IMR-90 (cell line): ENCODE results near the gene ZNF835. TPM values are rescaled to one million over a fixed set of nuclear protein-coding genes. Genes with fewer than 3 reads are reported as not detected.

ENCODE experiments used
- ATAC-seq: fragments of 200-7000 bp; cut with Tn5 transposase; 2 replicates; pipeline ENCODE4 v1.9.1; 2020; ENCODE audit warnings: low read depth, mild to moderate bottlenecking, moderate library complexity
- BruUV-seq: library from RNA; stranded (reverse); fragments of 400-500 nt; replicated peaks from 2 replicates; lab custom pipeline; 2021; lab: Mats Ljungman, UMichigan
- CTCF ChIA-PET: fragments of 300-600 bp; formaldehyde crosslinking; extraction: SDS; loops from one replicate; lab custom pipeline; 2021; ENCODE audit warnings: antibody characterized with exemption; lab: Yijun Ruan, JAX
- POLR2A ChIA-PET: fragments of 300-600 bp; sonication (Branson Sonifier 250); formaldehyde crosslinking; loops from one replicate; lab custom pipeline; 2022; ENCODE audit warnings: antibody characterized with exemption; ENCODE audit not compliant: unreplicated experiment; lab: Charles Lee
- DNase-seq: peaks from one replicate; pipeline ENCODE4 v3.0.0; 2013
- H2AFZ ChIP-seq: replicated peaks from 2 replicates; pipeline ENCODE3; 2013; ENCODE audit warnings: low read length, mild to moderate bottlenecking; ENCODE audit not compliant: poor library complexity
- H2AK5ac ChIP-seq: 2 replicates; pipeline ENCODE4 v1.6.1; 2013; ENCODE audit warnings: low read depth, low read length, inconsistent platforms
- H2AK9ac ChIP-seq: replicated peaks from 2 replicates; pipeline ENCODE3; 2013; ENCODE audit warnings: mild to moderate bottlenecking, low read depth, low read length, moderate library complexity; ENCODE audit not compliant: poor library complexity
- H2BK120ac ChIP-seq: 2 replicates; pipeline ENCODE4 v1.6.1; 2013; ENCODE audit warnings: low read depth, low read length, inconsistent platforms
- H2BK15ac ChIP-seq: 3 replicates; pipeline ENCODE4 v1.6.1; 2013; ENCODE audit warnings: low read depth, low read length, inconsistent platforms
- H2BK20ac ChIP-seq: 2 replicates; pipeline ENCODE4 v1.6.1; 2013; ENCODE audit warnings: low read depth, mild to moderate bottlenecking, inconsistent platforms, low read length, moderate library complexity
- H2BK5ac ChIP-seq: 2 replicates; pipeline ENCODE4 v1.6.1; 2013; ENCODE audit warnings: mild to moderate bottlenecking, low read depth, low read length, inconsistent platforms; ENCODE audit not compliant: poor library complexity, severe bottlenecking
- H3K14ac ChIP-seq: replicated peaks from 2 replicates; pipeline ENCODE4 v1.6.1; 2013; ENCODE audit warnings: low read depth, low read length, inconsistent platforms
- H3K18ac ChIP-seq: 2 replicates; pipeline ENCODE4 v1.6.1; 2013; ENCODE audit warnings: low read depth, low read length, control low read depth
- H3K23ac ChIP-seq: 2 replicates; pipeline ENCODE4 v1.6.1; 2013; ENCODE audit warnings: low read depth, low read length, inconsistent platforms
- H3K27ac ChIP-seq: 2 replicates; pipeline ENCODE4 v1.5.1; 2013; ENCODE audit warnings: mild to moderate bottlenecking, control low read depth, low read length; ENCODE audit not compliant: insufficient read depth
- H3K27me3 ChIP-seq: 2 replicates; pipeline ENCODE4 v1.6.1; 2013; ENCODE audit warnings: low read length; ENCODE audit not compliant: control insufficient read depth, insufficient read depth
- H3K36me3 ChIP-seq: 2 replicates; pipeline ENCODE4 v1.6.1; 2013; ENCODE audit warnings: low read length, mixed read lengths; ENCODE audit not compliant: control insufficient read depth, insufficient read depth
- H3K4ac ChIP-seq: 2 replicates; pipeline ENCODE4 v1.6.1; 2013; ENCODE audit warnings: low read depth, low read length, inconsistent platforms
- H3K4me1 ChIP-seq: 2 replicates; pipeline ENCODE4 v1.6.1; 2013; ENCODE audit warnings: low read length, mixed read lengths; ENCODE audit not compliant: control insufficient read depth, insufficient read depth
- H3K4me2 ChIP-seq: 2 replicates; pipeline ENCODE4 v1.6.1; 2013; ENCODE audit warnings: low read depth, mild to moderate bottlenecking, control low read depth, low read length, moderate library complexity
- H3K4me3 ChIP-seq: 2 replicates; pipeline ENCODE4 v1.5.1; 2013; ENCODE audit warnings: low read depth, mild to moderate bottlenecking, control low read depth, low read length, moderate library complexity; ENCODE audit not compliant: insufficient read depth
- H3K56ac ChIP-seq: 2 replicates; pipeline ENCODE4 v1.6.1; 2013; ENCODE audit warnings: low read length, inconsistent platforms; ENCODE audit not compliant: insufficient read depth; ENCODE audit errors: extremely low read depth
- H3K79me1 ChIP-seq, 2 experiments: 2 replicates each; pipeline ENCODE4 v1.6.1; 2013; ENCODE audit warnings: low read length in 2 of 2, inconsistent platforms in 1 of 2, low read depth in 1 of 2
- H3K9ac ChIP-seq: 2 replicates; pipeline ENCODE4 v1.6.1; 2013; ENCODE audit warnings: low read depth, low read length, control low read depth
- H3K9me1 ChIP-seq: 2 replicates; pipeline ENCODE4 v1.6.1; 2013; ENCODE audit warnings: low read length, inconsistent platforms; ENCODE audit not compliant: insufficient read depth
- H3K9me3 ChIP-seq: 2 replicates; pipeline ENCODE4 v1.6.1; 2013; ENCODE audit warnings: low read length; ENCODE audit not compliant: control insufficient read depth, insufficient read depth
- H4K20me1 ChIP-seq: 2 replicates; pipeline ENCODE4 v1.6.1; 2013; ENCODE audit warnings: low read length, inconsistent platforms; ENCODE audit not compliant: insufficient read depth
- H4K5ac ChIP-seq: 2 replicates; pipeline ENCODE4 v1.6.1; 2013; ENCODE audit warnings: mild to moderate bottlenecking, low read depth, low read length, control low read depth
- H4K8ac ChIP-seq, 2 experiments: 2 replicates each; pipeline ENCODE4 v1.6.1; 2013; ENCODE audit warnings: low read depth in 2 of 2, low read length in 2 of 2, control low read depth in 1 of 2, inconsistent platforms in 1 of 2
- H4K91ac ChIP-seq: 2 replicates; pipeline ENCODE4 v1.6.1; 2013; ENCODE audit warnings: low read depth, low read length, inconsistent platforms; ENCODE audit not compliant: insufficient read depth
- BHLHE40 ChIP-seq: fragments of 150-350 bp; IDR thresholded peaks from 2 replicates; pipeline ENCODE4 v1.6.1; 2016; ENCODE audit warnings: mild to moderate bottlenecking, low read depth, low read length
- CEBPB ChIP-seq: IDR thresholded peaks from 2 replicates; pipeline ENCODE4 v1.6.1; 2012; ENCODE audit warnings: low read depth, low read length, improper control_type of control experiment
- CHD1 ChIP-seq: IDR thresholded peaks from 2 replicates; pipeline ENCODE4 v1.6.1; 2012; ENCODE audit warnings: low read depth, low read length, improper control_type of control experiment
- CTCF ChIP-seq: conservative IDR thresholded peaks from 2 replicates; pipeline ENCODE4 v1.5.1; 2012; ENCODE audit warnings: mild to moderate bottlenecking, low read depth, low read length, improper control_type of control experiment
- ELK1 ChIP-seq: fragments of 150-350 bp; IDR thresholded peaks from 2 replicates; pipeline ENCODE4 v1.6.1; 2016; ENCODE audit warnings: low read depth, mild to moderate bottlenecking, low read length, moderate library complexity, borderline replicate concordance
- FOS ChIP-seq: fragments of 150-350 bp; IDR thresholded peaks from 2 replicates; pipeline ENCODE4 v1.6.1; 2016; ENCODE audit warnings: low read depth, low read length
- MAFK ChIP-seq: IDR thresholded peaks from 2 replicates; pipeline ENCODE4 v1.6.1; 2012; ENCODE audit warnings: low read depth, low read length, improper control_type of control experiment
- MAZ ChIP-seq: IDR thresholded peaks from 2 replicates; pipeline ENCODE4 v1.6.1; 2012; ENCODE audit warnings: low read depth, mild to moderate bottlenecking, low read length, improper control_type of control experiment, moderate library complexity, borderline replicate concordance
- MXI1 ChIP-seq: IDR thresholded peaks from 2 replicates; pipeline ENCODE4 v1.6.1; 2012; ENCODE audit warnings: low read depth, mild to moderate bottlenecking, low read length, moderate library complexity, borderline replicate concordance
- NFE2L2 ChIP-seq: fragments of 150-350 bp; IDR thresholded peaks from 2 replicates; pipeline ENCODE4 v1.6.1; 2016; ENCODE audit warnings: low read depth, mild to moderate bottlenecking, low read length
- POLR2A ChIP-seq: IDR thresholded peaks from 2 replicates; pipeline ENCODE4 v1.6.1; 2012; ENCODE audit warnings: mild to moderate bottlenecking, low read depth, low read length
- RAD21 ChIP-seq: IDR thresholded peaks from 2 replicates; pipeline ENCODE4 v1.6.1; 2012; ENCODE audit warnings: low read length, improper control_type of control experiment
- RCOR1 ChIP-seq: IDR thresholded peaks from 2 replicates; pipeline ENCODE4 v1.6.1; 2012; ENCODE audit warnings: mild to moderate bottlenecking, low read length, improper control_type of control experiment; ENCODE audit not compliant: insufficient replicate concordance
- RFX5 ChIP-seq: IDR thresholded peaks from 2 replicates; pipeline ENCODE4 v1.8.0; 2012; ENCODE audit warnings: low read depth, mild to moderate bottlenecking, low read length, moderate library complexity
- SMC3 ChIP-seq: fragments of 150-350 bp; IDR thresholded peaks from 2 replicates; pipeline ENCODE4 v1.6.1; 2016; ENCODE audit warnings: low read depth, mild to moderate bottlenecking, antibody characterized with exemption, low read length, moderate library complexity
- WGBS, 2 experiments: methylation state at CpG; one replicate each; pipeline versions ENCODE4 v1.1.5 to v1.1.7; 2013; ENCODE audit warnings: missing lambda C conversion rate in 2 of 2; ENCODE audit not compliant: insufficient read length in 1 of 2; ENCODE audit errors: extremely low coverage in 2 of 2; 5-methylcytosine and 5-hydroxymethylcytosine counted together
- dilution Hi-C: fragments of 300-500 bp; cut with HindIII; formaldehyde crosslinking; loops from one replicate; pipeline ENCODE4 v1.14.3; 2018; ENCODE audit warnings: low sequenced_read_pairs; ENCODE audit not compliant: unreplicated experiment
- in situ Hi-C: fragments of 300-500 bp; cut with MboI; formaldehyde crosslinking; loops from 3 replicates; pipeline ENCODE4 v1.14.3; 2019; ENCODE audit warnings: low sequenced_read_pairs, inconsistent platforms, mixed read lengths
- intact Hi-C: fragments of 100-400 bp; cut with micrococcal nuclease; formaldehyde crosslinking; loops from 2 replicates; pipeline ENCODE4 v1.10.0; 2022
- polyA plus RNA-seq, 3 experiments: library from polyadenylated mRNA; depleted of rRNA; stranded (reverse); fragments of >200 nt; gene quantifications; 2 replicates each; pipeline ENCODE4 v1.2.3, GENCODE V29; 2012; ENCODE audit warnings: low replicate concordance in 1 of 3
- total RNA-seq: library from RNA; depleted of rRNA; stranded (reverse); fragments of >200 nt; gene quantifications from 2 replicates; pipeline ENCODE4 v1.2.3, GENCODE V29; 2012
- TF ChIP-seq, protein P1 (sequence below): fragments of 150-350 bp; IDR thresholded peaks from 2 replicates; pipeline ENCODE4 v1.6.1; 2017; ENCODE audit warnings: mild to moderate bottlenecking, antibody characterized with exemption, low read length, low read depth

The ZNF835 gene
- total and polyA plus RNA-seq, 2 of the 4 experiments (the other 2 are of a cell fraction), result not detected

GRCh38 chr19:56718231-56718630, 46.7 kb upstream of the ZNF835 start:
- CTCF ChIA-PET, result no interaction called here

More at GRCh38 chr19:56718231-56718630, 46.7 kb upstream of the ZNF835 start:
- Histone ChIP-seq H2BK15ac (no peak overlapping the region), H2BK5ac (no peak overlapping the region), H3K79me1 (no peaks in the 10 kb centered on the region), H3K36me3 (no peaks in the 10 kb centered on the region), H3K4me1 (no peaks in the 10 kb centered on the region), H3K23ac (no peak overlapping the region), H3K4ac (no peak overlapping the region), H3K56ac (no peak overlapping the region), H3K18ac (no peak overlapping the region), H3K4me3 (no peak overlapping the region), H3K27me3 (no peaks in the 10 kb centered on the region), H3K27ac (no peak overlapping the region), H2BK120ac (no peak overlapping the region), H4K5ac (no peak overlapping the region), H2BK20ac (no peak overlapping the region), H4K20me1 (no peaks in the 10 kb centered on the region), H2AK5ac (no peak overlapping the region), H4K8ac (no peak overlapping the region), H3K9ac (no peak overlapping the region), H2AK9ac (no peak overlapping the region), H3K9me1 (no peaks in the 10 kb centered on the region), H3K14ac (no peak overlapping the region), H4K91ac (no peak overlapping the region), H2AFZ (no peak overlapping the region), H3K4me2 (no peak overlapping the region), H3K9me3 (peaks cover 23% of the 10 kb centered on the region)
- BruUV-seq, result no TSS peak
- POLR2A ChIA-PET, result no interaction called here
- WGBS, 2 experiments, result 0% methylated on average over 3 of the region's 6 CpGs; no CpG with 5 or more reads in 1 of the 2 experiments
- intact Hi-C loops (no loop called here), in situ Hi-C loops (no loop called here), dilution Hi-C loops (no loop called here)
- DNase-seq, result no peak
- no peak for ATAC-seq
- TF ChIP-seq CEBPB (no peak), MAFK (no peak), CHD1 (no peak), SMC3 (no peak), MAZ (no peak), RFX5 (no peak), BHLHE40 (no peak), RAD21 (no peak), ELK1 (no peak), NFE2L2 (no peak), CTCF (no peak), FOS (no peak), MXI1 (no peak), RCOR1 (no peak), POLR2A (no peak)
- TF ChIP-seq, protein P1, sequence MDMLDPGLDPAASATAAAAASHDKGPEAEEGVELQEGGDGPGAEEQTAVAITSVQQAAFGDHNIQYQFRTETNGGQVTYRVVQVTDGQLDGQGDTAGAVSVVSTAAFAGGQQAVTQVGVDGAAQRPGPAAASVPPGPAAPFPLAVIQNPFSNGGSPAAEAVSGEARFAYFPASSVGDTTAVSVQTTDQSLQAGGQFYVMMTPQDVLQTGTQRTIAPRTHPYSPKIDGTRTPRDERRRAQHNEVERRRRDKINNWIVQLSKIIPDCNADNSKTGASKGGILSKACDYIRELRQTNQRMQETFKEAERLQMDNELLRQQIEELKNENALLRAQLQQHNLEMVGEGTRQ, result no peak
